HG03520 (cell line): ENCODE data around the gene GPHN.

Source experiments
- ATAC-seq: cut with Tn5 transposase; IDR thresholded peaks from one replicate; pipeline ENCODE4 v1.9.1; 2021; ENCODE audit warnings: mild to moderate bottlenecking, moderate library complexity; ENCODE audit not compliant: unreplicated experiment

The GPHN gene

DNA sequence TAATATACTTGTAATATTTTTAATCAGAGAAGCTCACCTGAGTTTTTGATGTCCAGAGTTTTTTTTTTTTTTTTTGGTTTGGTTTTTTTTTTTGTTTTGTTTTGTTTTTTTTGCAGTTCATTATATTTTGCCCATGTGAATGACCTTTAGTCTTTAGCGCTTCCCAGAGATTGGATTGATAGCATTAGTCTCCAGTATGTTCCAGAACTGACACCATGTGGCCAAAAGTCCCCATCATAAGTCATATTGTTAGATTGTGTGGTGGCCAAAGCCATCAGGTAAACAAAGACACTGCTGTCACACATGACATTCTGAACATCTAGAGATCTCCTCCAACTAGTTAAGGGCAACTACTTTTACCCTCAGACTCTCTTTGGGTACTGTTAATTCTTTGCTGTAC, 408.5 kb downstream of the GPHN start:
- ATAC-seq, result no peak

GRCh38 chr14:66918527-66918926, 410.6 kb downstream of the GPHN start:
- ATAC-seq, result no peak

- ATAC-seq, result no peak
Measured at GRCh38 chr14:66920196-66920595, 412.2 kb downstream of the GPHN start.

- ATAC-seq, result no peak
Measured at GRCh38 chr14:66923251-66923650, 415.3 kb downstream of the GPHN start.

- no peak for ATAC-seq
Measured at GRCh38 chr14:66939409-66939808, 431.5 kb downstream of the GPHN start.

DNA sequence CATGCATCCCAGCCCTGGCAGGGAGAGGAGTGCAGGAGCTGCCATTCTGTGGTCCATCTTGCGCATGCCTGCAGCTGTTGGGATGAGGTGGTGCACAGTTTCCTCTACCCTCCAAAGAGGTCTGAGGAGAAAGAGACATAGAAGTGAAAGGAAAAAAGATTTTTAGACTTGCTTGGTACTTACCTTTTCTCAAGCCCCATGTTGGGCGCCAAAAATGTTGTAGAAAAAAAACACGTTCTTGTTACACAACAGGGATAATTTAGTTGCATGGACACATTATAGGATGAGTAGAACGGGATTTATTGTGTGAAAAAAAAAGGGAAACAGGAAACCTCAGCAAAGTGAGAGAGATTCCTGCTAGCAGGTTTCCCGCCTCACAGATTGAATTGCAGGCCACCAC, 436.9 kb downstream of the GPHN start:
- ATAC-seq, result no peak

DNA sequence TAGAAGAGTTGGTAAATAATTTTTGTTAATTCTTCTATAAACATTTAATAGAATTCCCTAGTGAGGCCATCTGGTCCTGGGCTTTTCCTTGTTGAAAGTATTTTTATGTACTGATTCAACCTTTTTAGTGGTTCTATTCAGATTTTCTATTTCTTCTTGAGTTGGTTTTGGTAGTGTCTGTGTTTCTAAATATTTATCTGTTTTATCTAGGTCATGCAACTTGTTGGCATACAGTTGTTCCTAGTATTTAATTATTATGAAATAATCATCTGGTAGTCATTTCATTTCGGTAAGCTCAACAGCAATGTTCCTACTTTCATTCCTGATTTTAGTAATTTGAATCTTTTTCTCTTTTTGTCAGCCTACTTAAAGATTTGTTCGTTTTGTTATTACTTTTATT, 447.2 kb downstream of the GPHN start:
- no peak for ATAC-seq

GRCh38 chr14:66959437-66960050, 451.6 kb downstream of the GPHN start:
- ATAC-seq, result no peak

DNA sequence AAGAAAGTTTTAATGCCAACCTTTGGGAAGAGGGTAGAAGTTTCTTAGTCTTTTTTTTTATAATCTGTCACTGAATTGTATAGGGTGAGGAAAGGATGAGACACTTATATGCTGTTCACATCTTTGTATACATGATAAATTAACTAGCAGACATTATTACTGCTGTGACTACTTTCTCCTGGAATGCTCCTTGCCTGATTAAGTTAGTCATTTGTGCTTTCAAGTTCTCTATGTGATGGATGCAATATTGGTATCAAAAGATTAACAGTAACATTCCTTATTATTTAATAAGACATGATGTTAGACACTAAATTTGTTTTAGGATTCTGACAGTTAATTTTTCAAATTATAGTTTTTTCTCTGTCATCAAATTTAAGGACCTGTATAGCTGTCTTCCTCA, 457.9 kb downstream of the GPHN start:
- ATAC-seq, result no peak

GRCh38 chr14:66972469-66972868, 464.5 kb downstream of the GPHN start:
- ATAC-seq, result no peak

GRCh38 chr14:66974397-66975025, 466.6 kb downstream of the GPHN start:
- ATAC-seq, result no peak

- ATAC-seq, result no peak
Measured at GRCh38 chr14:66975251-66975650, 467.3 kb downstream of the GPHN start.

DNA sequence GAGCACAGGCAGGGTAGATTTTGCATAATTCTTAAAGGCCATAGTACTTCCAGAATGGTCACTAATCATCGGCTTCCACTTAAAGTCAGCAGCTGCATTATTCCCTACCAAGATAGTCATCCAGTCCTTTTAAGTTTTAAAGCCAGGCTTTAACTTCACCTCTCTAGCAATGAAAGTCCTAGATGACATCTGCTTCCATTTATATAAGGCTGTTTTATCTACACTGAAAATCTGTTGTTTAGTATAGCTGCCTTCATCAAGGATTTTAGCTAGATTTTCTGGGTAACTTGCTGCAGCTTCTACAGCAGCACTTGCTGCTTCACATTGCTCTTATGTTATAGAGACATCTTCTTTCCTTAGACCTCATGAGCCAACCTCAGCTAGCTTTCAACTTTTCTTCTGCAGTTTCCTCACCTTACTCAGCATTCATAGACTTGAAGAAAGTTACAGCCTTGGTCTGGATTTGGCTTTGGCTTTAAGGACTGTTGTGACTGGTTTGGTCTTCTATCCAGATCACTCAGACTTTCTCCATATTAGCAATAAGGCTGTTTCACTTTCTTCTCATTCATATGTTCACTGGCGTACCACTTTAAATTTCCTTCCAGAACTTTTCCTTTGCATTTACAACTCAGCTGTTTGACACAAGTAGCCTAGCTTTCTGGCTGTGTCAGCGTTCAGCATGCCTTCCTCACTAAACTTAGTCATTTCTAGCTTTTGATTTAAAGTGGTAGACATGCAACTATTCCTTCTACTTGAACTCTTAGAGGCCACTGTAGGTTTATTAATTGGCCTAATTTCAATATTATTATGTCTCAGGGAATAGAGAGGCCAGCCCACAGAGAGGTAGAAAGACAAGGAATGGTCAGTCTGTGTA, 471.4 kb downstream of the GPHN start:
- ATAC-seq, result no peak

DNA sequence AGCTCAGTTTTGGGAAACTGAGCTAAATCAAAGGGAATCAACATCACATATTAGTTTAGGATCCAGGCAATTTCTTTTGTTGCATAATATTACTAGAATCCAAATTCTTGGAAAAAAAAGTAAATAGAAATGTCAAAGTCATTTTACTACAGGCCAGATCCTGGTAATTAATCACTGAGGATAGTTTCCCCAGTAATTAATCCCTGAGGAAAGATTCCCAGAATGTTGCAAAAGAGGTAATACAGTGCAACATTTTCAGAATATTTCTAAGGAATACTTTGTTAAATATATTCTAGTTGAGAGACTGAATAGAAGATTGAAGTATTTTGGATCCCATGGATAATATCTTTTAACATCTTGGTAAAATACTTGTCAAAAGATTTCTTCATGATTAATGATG, 474.3 kb downstream of the GPHN start:
- no peak for ATAC-seq

DNA sequence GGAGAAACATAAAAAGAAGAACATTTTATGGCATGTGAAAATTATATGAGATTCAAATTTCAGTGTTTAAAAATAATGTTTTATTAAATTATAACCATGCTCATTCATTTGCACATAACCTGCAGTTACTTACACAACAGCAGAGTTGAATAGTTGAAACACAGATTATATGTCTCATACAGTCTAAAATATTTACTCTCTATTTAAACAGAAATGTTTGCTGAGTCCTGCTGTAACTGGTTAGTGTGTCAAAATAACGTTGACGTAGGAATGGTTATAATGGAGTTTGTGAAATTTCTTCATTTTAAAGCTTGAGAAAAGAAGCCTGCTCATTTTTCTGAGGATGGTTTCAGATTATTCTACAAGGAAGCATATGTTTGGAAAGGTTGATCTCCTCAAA, 484.8 kb downstream of the GPHN start:
- no peak for ATAC-seq

GRCh38 chr14:66993512-66993911, 485.6 kb downstream of the GPHN start:
- no peak for ATAC-seq

- no peak for ATAC-seq
Measured at GRCh38 chr14:66998013-66998412, 490.1 kb downstream of the GPHN start.

GRCh38 chr14:66999978-67000377, 492.0 kb downstream of the GPHN start:
- ATAC-seq, result no peak

DNA sequence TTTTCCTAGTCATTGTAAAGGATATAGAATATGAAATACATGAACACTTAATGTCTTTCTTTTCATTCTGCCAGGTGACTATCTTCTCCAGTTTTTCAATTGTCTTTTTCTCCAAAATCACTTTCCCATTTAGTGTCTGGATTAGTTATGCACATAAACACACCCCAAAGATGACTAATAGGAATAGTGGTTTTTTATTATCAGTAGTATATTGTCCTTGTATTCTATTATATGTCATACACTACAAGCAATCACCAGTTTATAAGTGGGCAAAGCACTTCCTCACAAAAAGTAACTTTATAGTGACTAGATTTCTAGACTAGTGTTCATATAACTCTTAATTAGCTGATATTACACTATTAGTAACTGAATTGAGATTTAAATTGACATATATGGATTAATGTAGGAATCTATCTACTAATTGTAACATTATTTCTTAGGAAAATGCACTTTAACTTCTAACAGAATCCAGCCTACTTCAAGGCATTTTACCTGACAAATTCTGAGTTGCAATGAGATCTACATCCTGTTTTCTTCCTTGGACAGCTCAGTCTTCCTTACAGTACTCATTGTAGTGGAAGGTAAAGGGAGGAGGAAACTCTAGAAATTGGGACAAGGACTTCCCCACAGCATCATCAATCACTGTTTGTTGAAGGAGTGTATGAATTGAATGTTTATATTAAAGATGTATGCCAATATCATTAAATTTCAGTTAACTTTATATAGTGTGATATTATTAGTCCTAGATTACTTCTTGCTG, 495.2 kb downstream of the GPHN start:
- ATAC-seq, result no peak

GRCh38 chr14:67004521-67004920, 496.6 kb downstream of the GPHN start:
- ATAC-seq, result no peak

- ATAC-seq, result no peak
Measured at GRCh38 chr14:67010602-67011001, 502.7 kb downstream of the GPHN start.
